ENCODE results near the gene EHMT1. TPM values are rescaled to one million over a fixed set of nuclear protein-coding genes. Genes with fewer than 3 reads are reported as not detected.

EHMT1 gene
- total and polyA plus RNA-seq, 2 of the 8 experiments (the other 6 are each of a cell fraction or from before 2014, with no cell fraction given): 95.7 to 163 TPM

DNA sequence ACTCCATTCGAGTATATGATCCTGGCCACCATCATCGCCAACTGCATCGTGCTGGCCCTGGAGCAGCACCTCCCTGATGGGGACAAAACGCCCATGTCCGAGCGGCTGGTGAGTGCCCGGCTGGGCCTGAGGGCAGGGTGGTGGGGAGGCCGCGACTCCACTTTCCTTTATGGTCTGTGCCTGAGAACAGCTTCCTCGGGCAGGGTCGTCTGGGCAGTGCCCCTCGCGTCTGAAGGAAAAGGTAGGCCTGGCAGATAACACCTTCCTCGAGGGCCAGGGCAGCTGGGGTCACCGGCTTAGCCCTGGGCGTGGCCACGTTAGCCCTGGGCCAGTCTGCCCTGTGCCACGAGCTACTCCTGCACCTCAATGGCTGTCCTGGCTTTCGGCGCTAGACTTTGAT is 260.2 kb downstream of the EHMT1 start (continued):
- TF ChIP-seq, protein P1, sequence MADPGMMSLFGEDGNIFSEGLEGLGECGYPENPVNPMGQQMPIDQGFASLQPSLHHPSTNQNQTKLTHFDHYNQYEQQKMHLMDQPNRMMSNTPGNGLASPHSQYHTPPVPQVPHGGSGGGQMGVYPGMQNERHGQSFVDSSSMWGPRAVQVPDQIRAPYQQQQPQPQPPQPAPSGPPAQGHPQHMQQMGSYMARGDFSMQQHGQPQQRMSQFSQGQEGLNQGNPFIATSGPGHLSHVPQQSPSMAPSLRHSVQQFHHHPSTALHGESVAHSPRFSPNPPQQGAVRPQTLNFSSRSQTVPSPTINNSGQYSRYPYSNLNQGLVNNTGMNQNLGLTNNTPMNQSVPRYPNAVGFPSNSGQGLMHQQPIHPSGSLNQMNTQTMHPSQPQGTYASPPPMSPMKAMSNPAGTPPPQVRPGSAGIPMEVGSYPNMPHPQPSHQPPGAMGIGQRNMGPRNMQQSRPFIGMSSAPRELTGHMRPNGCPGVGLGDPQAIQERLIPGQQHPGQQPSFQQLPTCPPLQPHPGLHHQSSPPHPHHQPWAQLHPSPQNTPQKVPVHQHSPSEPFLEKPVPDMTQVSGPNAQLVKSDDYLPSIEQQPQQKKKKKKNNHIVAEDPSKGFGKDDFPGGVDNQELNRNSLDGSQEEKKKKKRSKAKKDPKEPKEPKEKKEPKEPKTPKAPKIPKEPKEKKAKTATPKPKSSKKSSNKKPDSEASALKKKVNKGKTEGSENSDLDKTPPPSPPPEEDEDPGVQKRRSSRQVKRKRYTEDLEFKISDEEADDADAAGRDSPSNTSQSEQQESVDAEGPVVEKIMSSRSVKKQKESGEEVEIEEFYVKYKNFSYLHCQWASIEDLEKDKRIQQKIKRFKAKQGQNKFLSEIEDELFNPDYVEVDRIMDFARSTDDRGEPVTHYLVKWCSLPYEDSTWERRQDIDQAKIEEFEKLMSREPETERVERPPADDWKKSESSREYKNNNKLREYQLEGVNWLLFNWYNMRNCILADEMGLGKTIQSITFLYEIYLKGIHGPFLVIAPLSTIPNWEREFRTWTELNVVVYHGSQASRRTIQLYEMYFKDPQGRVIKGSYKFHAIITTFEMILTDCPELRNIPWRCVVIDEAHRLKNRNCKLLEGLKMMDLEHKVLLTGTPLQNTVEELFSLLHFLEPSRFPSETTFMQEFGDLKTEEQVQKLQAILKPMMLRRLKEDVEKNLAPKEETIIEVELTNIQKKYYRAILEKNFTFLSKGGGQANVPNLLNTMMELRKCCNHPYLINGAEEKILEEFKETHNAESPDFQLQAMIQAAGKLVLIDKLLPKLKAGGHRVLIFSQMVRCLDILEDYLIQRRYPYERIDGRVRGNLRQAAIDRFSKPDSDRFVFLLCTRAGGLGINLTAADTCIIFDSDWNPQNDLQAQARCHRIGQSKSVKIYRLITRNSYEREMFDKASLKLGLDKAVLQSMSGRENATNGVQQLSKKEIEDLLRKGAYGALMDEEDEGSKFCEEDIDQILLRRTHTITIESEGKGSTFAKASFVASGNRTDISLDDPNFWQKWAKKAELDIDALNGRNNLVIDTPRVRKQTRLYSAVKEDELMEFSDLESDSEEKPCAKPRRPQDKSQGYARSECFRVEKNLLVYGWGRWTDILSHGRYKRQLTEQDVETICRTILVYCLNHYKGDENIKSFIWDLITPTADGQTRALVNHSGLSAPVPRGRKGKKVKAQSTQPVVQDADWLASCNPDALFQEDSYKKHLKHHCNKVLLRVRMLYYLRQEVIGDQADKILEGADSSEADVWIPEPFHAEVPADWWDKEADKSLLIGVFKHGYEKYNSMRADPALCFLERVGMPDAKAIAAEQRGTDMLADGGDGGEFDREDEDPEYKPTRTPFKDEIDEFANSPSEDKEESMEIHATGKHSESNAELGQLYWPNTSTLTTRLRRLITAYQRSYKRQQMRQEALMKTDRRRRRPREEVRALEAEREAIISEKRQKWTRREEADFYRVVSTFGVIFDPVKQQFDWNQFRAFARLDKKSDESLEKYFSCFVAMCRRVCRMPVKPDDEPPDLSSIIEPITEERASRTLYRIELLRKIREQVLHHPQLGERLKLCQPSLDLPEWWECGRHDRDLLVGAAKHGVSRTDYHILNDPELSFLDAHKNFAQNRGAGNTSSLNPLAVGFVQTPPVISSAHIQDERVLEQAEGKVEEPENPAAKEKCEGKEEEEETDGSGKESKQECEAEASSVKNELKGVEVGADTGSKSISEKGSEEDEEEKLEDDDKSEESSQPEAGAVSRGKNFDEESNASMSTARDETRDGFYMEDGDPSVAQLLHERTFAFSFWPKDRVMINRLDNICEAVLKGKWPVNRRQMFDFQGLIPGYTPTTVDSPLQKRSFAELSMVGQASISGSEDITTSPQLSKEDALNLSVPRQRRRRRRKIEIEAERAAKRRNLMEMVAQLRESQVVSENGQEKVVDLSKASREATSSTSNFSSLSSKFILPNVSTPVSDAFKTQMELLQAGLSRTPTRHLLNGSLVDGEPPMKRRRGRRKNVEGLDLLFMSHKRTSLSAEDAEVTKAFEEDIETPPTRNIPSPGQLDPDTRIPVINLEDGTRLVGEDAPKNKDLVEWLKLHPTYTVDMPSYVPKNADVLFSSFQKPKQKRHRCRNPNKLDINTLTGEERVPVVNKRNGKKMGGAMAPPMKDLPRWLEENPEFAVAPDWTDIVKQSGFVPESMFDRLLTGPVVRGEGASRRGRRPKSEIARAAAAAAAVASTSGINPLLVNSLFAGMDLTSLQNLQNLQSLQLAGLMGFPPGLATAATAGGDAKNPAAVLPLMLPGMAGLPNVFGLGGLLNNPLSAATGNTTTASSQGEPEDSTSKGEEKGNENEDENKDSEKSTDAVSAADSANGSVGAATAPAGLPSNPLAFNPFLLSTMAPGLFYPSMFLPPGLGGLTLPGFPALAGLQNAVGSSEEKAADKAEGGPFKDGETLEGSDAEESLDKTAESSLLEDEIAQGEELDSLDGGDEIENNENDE (IDR thresholded peaks at IDR 0.05; ENCODE audit: insufficient replicate concordance, low read length): no peak

Measured in H1 (cell line).